ENCODE results near the gene RNF213. TPM values are rescaled to one million over a fixed set of nuclear protein-coding genes. Genes with fewer than 3 reads are reported as not detected.

Gene RNF213
- total and polyA plus RNA-seq, 10 of the 15 experiments (the other 5 are each of a cell fraction or from before 2014, with no cell fraction given), result 18.6 to 145 (median 65.8) TPM

- TF ChIP-seq MLLT1 (IDR thresholded peaks at IDR 0.05), result peak; percentile 72; the same call in 1 of the 2 replicates
- no peak for TF ChIP-seq SRF (IDR thresholded peaks at IDR 0.05; ENCODE audit: low read depth in 2 of 2, low read length in 2 of 2)
- no peak for TF ChIP-seq CEBPZ (IDR thresholded peaks at IDR 0.05; ENCODE audit: low read depth, low read length)
- TF ChIP-seq PAX8 (IDR thresholded peaks at IDR 0.05), result no peak
- TF ChIP-seq KDM1A (IDR thresholded peaks at IDR 0.05; ENCODE audit: borderline replicate concordance), result no peak
- no peak for TF ChIP-seq NFYA (IDR thresholded peaks at IDR 0.05; ENCODE audit: borderline replicate concordance, low read depth, low read length)
- no peak for TF ChIP-seq USF2 (IDR thresholded peaks at IDR 0.05; ENCODE audit: borderline replicate concordance, low read depth, low read length)
- no peak for TF ChIP-seq HSF1 (IDR thresholded peaks at IDR 0.05; ENCODE audit: low read depth, low read length)
- no peak for TF ChIP-seq USF1 (IDR thresholded peaks at IDR 0.05; ENCODE audit: borderline replicate concordance, extremely low read length, insufficient read depth, low read depth, low read length)
- peak; percentile 47 for TF ChIP-seq MEF2B (IDR thresholded peaks at IDR 0.05; ENCODE audit: partially characterized antibody, poor library complexity, severe bottlenecking)
- TF ChIP-seq HDAC2 (IDR thresholded peaks at IDR 0.05), result no peak
- no peak for TF ChIP-seq ZNF207 (IDR thresholded peaks at IDR 0.05; ENCODE audit: borderline replicate concordance)
- peak; percentile 64 for TF ChIP-seq EED (IDR thresholded peaks at IDR 0.05; ENCODE audit: low read depth)
- TF ChIP-seq DPF2 (IDR thresholded peaks at IDR 0.05), result peak; percentile 92
- peak; percentile 82; the same call in 1 of the 2 replicates for TF ChIP-seq MXI1 (IDR thresholded peaks at IDR 0.05; ENCODE audit: low read depth, low read length)
- no peak for TF ChIP-seq ZBTB33 (IDR thresholded peaks at IDR 0.05)
- TF ChIP-seq WRNIP1 (IDR thresholded peaks at IDR 0.05; ENCODE audit: borderline replicate concordance, low read depth, low read length), result 0 out of 2 replicates have a peak, but pooled peaks have one; percentile 52
- peak; percentile 72; the same call in 1 of the 2 replicates for TF ChIP-seq TBL1XR1 (IDR thresholded peaks at IDR 0.05; ENCODE audit: low read depth, low read length)
Measured at GRCh38 chr17:80265205-80266068, 4.8 kb downstream of the RNF213 start (continued).

All from GM12878 (cell line).